ENCODE measurements around the gene PATL2. TPM values are rescaled to one million over a fixed set of nuclear protein-coding genes. Genes with fewer than 3 reads are reported as not detected.

The PATL2 gene
- total and polyA plus RNA-seq, 2 donors (not counting 3 experiments of a cell fraction or from before 2014, with no cell fraction given), result 0.18 TPM; not detected in 1

- H3K79me2 ChIP-seq (ENCODE audit: control insufficient read depth, insufficient read depth, low read length), result no peaks in the 10 kb centered on the region
- H3K9me1 ChIP-seq (replicated peaks; ENCODE audit: control insufficient read depth, extremely low read depth, insufficient read depth, low read length), result no peaks in the 10 kb centered on the region
- no peak for TF ChIP-seq MAX (IDR thresholded peaks at IDR 0.05; ENCODE audit: insufficient read depth, insufficient read length)
- TF ChIP-seq GATA2 (IDR thresholded peaks at IDR 0.05; ENCODE audit: insufficient read depth, insufficient read length, low read depth, low read length), result no peak
- no peak for TF ChIP-seq JUN (IDR thresholded peaks at IDR 0.05; ENCODE audit: borderline replicate concordance, insufficient read depth, insufficient read length, low read depth)
- TF ChIP-seq FOS (IDR thresholded peaks at IDR 0.05; ENCODE audit: borderline replicate concordance, insufficient read depth, low read length), result no peak
- no peak for TF ChIP-seq POLR2AphosphoS5 (IDR thresholded peaks at IDR 0.05; ENCODE audit: insufficient read depth, low read depth, low read length)
- no peak for TF ChIP-seq CTCF (IDR thresholded peaks at IDR 0.05; ENCODE audit: extremely low read depth in 1 of 2, insufficient read depth in 1 of 2, low read depth in 1 of 2, low read length in 2 of 2)
- TF ChIP-seq MYC (IDR thresholded peaks at IDR 0.05; ENCODE audit: low read depth, low read length), result no peak
- TF ChIP-seq POLR2A (IDR thresholded peaks at IDR 0.05; ENCODE audit: low read depth, low read length), result no peak
- TF ChIP-seq EZH2 (IDR thresholded peaks at IDR 0.05; ENCODE audit: borderline replicate concordance, low read depth, low read length, severe bottlenecking), result no peak
- no peak overlapping the region for H3K4me2 ChIP-seq (ENCODE audit: insufficient read depth, low read length)
- no TSS peak for BruUV-seq (replicated peaks)
- no peak overlapping the region for H3K27ac ChIP-seq (ENCODE audit: insufficient read depth, low read depth, low read length)
- no peak overlapping the region for H3K4me3 ChIP-seq (replicated peaks in 1 of 3; ENCODE audit: insufficient read depth in 1 of 3, low read depth in 1 of 3, low read length in 3 of 3)
- H3K4me1 ChIP-seq (ENCODE audit: control insufficient read depth, extremely low read depth, insufficient read depth, low read length), result peaks cover 3% of the 10 kb centered on the region
- no peaks in the 10 kb centered on the region for H4K20me1 ChIP-seq (replicated peaks; ENCODE audit: control insufficient read depth, extremely low read depth, insufficient read depth, low read length)
- H3K9me3 ChIP-seq (replicated peaks; ENCODE audit: control insufficient read depth, insufficient read depth, low read length), result no peaks in the 10 kb centered on the region
- POLR2A ChIA-PET, result interaction anchor here (0.6 kb wide), 1 partner anchor 15 kb away, joined by 3 read pairs; no protein-coding TSS in a partner anchor
- DNase-seq (ENCODE audit: low read depth, low spot score) (no peak), FAIRE-seq (no peak)
- intact Hi-C loops (cut with micrococcal nuclease) (loop anchor here (10.0 kb wide), 1 partner anchor 256 kb away; no protein-coding TSS in a partner anchor), dilution Hi-C loops (cut with MboI; ENCODE audit: extremely low pct_ligation_motif_present, low sequenced_read_pairs) (no loop called here)
- no peak overlapping the region for H2AFZ ChIP-seq (ENCODE audit: low read depth, low read length)
- H3K9ac ChIP-seq (replicated peaks; ENCODE audit: extremely low read depth, insufficient read depth, low read length), result no peak overlapping the region
- H3K27me3 ChIP-seq (ENCODE audit: control insufficient read depth in 2 of 2, insufficient read depth in 2 of 2, low read length in 2 of 2), result peaks cover 6 to 10% of the 10 kb centered on the region in 2 experiments
- CTCF ChIA-PET, result interaction anchor here (0.8 to 1.3 kb wide), 4 partner anchors 45 to 90 kb away, joined by 3 to 4 read pairs (median 4); partner anchors contain the start of gene TRIM69
- no peaks in the 10 kb centered on the region for H3K36me3 ChIP-seq (ENCODE audit: control insufficient read depth in 2 of 2, extremely low read depth in 1 of 2, insufficient read depth in 2 of 2, low read length in 2 of 2)
Measured at GRCh38 chr15:44668921-44669320, 42.2 kb downstream of the PATL2 start.
